ENCODE measurements around the gene HOXA5. TPM values are rescaled to one million over a fixed set of nuclear protein-coding genes. Genes with fewer than 3 reads are reported as not detected.

The HOXA5 gene
- total RNA-seq, 4 donors from 2014 or later = 3.6 to 8.2 (median 6.8) TPM

DNA sequence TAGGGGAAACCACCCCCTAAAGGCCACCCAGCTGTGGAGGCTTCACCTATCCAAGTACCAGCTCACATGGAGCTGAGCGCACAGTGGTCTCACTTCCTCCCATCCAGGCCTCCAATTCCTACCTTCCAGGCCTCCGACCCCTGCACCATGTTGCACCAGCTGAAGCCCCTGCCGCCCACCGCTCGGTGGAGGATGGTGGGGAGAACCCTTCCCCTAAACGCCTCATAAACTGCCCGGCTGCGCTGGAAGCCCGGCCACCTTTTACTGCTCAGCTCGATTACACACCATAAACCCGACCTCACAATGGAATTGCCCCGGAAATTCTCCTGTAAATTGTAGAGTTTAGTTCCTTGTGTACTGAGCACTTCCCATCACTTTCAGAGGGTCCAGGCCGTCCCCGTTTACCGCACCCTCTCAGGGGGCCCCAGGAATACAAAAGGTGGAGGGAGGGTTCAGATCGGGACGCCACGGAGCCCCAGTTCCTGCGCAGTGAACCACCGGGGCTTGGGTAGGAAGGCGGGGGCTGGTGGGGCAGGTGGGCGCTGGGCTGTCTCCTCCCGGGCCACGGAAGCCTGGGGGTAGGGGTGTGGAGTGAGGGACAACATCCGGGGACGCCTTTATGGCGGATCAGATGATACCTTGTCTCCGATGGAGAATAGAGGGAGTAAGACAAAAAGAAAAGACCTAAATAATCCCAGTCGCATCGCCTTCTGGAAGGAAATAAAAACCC is 14.4 kb upstream of the HOXA5 start:
- no peak overlapping the region for H3K4me3 ChIP-seq
- peaks cover 10 to 99% (median 64%) of the 10 kb centered on the region in 4 donors for H3K27me3 ChIP-seq
- TF ChIP-seq, protein P1, sequence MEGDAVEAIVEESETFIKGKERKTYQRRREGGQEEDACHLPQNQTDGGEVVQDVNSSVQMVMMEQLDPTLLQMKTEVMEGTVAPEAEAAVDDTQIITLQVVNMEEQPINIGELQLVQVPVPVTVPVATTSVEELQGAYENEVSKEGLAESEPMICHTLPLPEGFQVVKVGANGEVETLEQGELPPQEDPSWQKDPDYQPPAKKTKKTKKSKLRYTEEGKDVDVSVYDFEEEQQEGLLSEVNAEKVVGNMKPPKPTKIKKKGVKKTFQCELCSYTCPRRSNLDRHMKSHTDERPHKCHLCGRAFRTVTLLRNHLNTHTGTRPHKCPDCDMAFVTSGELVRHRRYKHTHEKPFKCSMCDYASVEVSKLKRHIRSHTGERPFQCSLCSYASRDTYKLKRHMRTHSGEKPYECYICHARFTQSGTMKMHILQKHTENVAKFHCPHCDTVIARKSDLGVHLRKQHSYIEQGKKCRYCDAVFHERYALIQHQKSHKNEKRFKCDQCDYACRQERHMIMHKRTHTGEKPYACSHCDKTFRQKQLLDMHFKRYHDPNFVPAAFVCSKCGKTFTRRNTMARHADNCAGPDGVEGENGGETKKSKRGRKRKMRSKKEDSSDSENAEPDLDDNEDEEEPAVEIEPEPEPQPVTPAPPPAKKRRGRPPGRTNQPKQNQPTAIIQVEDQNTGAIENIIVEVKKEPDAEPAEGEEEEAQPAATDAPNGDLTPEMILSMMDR (IDR thresholded peaks at IDR 0.05) = no peak
- TF ChIP-seq POLR2A (IDR thresholded peaks at IDR 0.05) = no peak
- H3K27ac ChIP-seq = no peak overlapping the region
- peaks cover 28 to 71% (median 33%) of the 10 kb centered on the region in 3 donors for H3K4me1 ChIP-seq
- H3K36me3 ChIP-seq = no peaks in the 10 kb centered on the region
- no peak for DNase-seq
- H3K9me3 ChIP-seq = no peaks in the 10 kb centered on the region
- WGBS, 2 donors = 35 to 39% methylated on average over 10 to 20 of the region's 30 CpGs
- intact Hi-C loops (cut with DNase I) = no loop called here

DNA sequence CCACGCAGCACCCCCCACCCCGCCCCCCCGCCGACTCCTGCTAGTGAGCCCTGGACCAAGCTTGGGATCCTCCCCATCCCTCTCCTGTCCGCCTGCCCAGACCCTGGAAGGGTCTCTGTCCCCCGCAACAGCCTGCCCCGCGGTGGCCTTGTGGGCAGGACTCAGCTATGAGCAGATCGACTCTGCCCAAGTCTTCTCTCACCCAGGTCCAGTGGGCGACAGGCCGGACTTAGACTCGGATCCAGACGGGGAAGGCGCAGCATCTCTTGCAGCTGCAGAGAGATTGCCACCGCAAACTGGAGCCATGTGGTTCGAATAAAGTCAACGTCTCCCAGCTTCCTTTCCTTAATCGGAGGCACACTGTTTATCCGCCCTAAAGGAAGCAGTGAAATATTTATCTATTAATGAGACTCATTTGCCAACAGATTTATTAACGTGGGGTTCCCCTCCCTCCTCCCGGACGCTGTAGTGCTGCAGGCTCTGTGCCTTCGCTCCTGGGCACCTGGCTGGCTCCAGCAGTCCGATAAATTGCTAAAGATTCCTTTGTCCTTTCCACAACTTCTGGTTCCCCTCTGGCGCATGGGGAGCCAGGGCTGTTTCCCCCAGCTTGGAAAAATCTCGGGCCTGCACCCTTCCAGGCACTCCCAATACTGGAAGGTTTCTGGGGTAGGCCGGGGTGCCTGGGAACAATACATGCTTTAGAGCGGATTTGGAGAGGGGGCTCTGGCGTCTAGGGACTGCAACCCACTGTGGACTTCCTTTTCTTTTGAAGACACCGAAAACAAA is 13.6 kb upstream of the HOXA5 start:
- Histone ChIP-seq H3K27ac (peak overlapping the region in 2 of 4 donors; percentile 66 to 71), H3K27me3 (peaks cover 18 to 99% (median 68%) of the 10 kb centered on the region in 4 donors), H3K9me3 (no peaks in the 10 kb centered on the region), H3K36me3 (no peaks in the 10 kb centered on the region), H3K4me1 (peaks cover 32 to 77% (median 33%) of the 10 kb centered on the region in 3 donors), H3K4me3 (peak overlapping the region; percentile 28 to 65 (median 44))
- TF ChIP-seq, protein P1 (IDR thresholded peaks at IDR 0.05) = no peak
- TF ChIP-seq POLR2A (IDR thresholded peaks at IDR 0.05) = no peak
- no peak for DNase-seq
- intact Hi-C loops (cut with DNase I) = no loop called here
- WGBS, 2 donors = 35 to 42% methylated on average over 17 to 19 of the region's 30 CpGs

DNA sequence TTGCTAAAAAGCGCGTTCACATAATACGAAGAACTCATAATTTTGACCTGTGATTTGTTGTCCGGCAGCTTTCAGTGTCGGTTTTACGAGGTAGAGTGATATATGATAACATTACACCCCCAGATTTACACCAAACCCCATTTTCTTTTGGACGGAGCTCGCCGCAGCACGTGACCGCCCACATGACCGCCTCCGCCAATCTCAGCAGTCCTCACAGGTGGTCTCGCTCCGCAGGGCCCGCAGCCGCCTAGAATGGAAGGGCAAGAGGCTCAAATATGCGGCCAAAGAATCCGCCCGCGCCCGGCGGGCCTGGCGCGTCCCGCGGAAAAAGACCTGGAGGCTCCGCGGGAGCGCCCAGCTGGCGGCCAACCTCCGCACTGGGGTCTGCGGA is 13.0 kb upstream of the HOXA5 start, which contains the start of gene HOXA7:
Gene HOXA7, minus strand, starts transcription at position 168 of the 391 bp plus-strand sequence. Its CDS starts 130 bp downstream, at position 38.
- no peak for DNase-seq
- no peaks in the 10 kb centered on the region for H3K9me3 ChIP-seq
- peak within 1 kb of the TSS; percentile 28 to 65 (median 44) for H3K4me3 ChIP-seq
- WGBS, 2 donors = 0 to 2% methylated on average over 6 to 13 of the region's 33 CpGs
- H3K36me3 ChIP-seq = no peaks in the 10 kb centered on the region
- peaks cover 35 to 77% (median 36%) of the 10 kb centered on the region in 3 donors for H3K4me1 ChIP-seq
- peaks cover 19 to 99% (median 70%) of the 10 kb centered on the region in 4 donors for H3K27me3 ChIP-seq
- intact Hi-C loops (cut with DNase I) = no loop called here
- H3K27ac ChIP-seq = peak within 1 kb of the TSS in 3 of 4 donors; percentile 6 to 71 (median 66)
- TF ChIP-seq, protein P1 (IDR thresholded peaks at IDR 0.05) = no peak
- TF ChIP-seq POLR2A (IDR thresholded peaks at IDR 0.05) = no peak

DNA sequence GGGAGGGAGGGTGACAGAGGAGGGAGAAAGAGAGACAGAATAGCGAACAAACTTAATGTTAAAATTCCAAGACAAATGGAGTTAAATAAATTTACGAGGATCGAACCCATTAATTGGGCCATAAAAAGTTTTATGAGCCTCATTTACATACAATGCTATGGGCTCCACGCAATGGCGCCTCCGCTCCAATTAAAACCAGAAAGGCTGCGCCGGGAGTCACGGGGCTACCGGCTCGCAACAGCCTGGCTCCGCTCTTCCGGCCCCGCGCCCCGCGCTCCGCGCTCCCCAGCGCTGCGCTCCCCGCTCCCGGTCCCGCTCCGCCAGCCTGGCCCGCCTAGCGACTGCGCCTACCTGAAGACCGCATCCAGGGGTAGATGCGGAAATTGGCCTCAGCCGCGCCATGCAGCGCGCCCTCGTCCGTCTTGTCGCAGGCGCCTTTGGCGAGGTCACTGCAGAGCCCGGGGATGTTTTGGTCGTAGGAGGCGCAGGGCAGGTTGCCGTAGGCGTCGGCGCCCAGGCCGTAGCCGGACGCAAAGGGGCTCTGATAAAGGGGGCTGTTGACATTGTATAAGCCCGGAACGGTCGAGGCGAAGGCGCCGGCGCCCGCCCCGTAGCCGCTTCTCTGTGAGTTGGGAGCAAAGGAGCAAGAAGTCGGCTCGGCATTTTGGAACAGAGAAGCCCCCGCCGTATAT is 12.5 kb upstream of the HOXA5 start:
- peak overlapping the region in 3 of 4 donors; percentile 6 to 71 (median 66) for H3K27ac ChIP-seq
- WGBS, 2 donors = 2 to 3% methylated on average over 40 to 48 of the region's 63 CpGs
- peaks cover 30 to 77% (median 36%) of the 10 kb centered on the region in 3 donors for H3K4me1 ChIP-seq
- no peaks in the 10 kb centered on the region for H3K9me3 ChIP-seq
- no peak for DNase-seq
- no peaks in the 10 kb centered on the region for H3K36me3 ChIP-seq
- intact Hi-C loops (cut with DNase I) = no loop called here
- H3K27me3 ChIP-seq = peaks cover 19 to 99% (median 73%) of the 10 kb centered on the region in 4 donors
- peak overlapping the region; percentile 28 to 65 (median 44) for H3K4me3 ChIP-seq
- no peak for TF ChIP-seq POLR2A (IDR thresholded peaks at IDR 0.05)
- TF ChIP-seq, protein P1 (IDR thresholded peaks at IDR 0.05) = no peak
